HepG2 (cell line): Measurements from ENCODE around the gene ENDOG. TPM values are rescaled to one million over a fixed set of nuclear protein-coding genes. Genes with fewer than 3 reads are reported as not detected.
A peak's percentile ranks its signal among the peaks of the same experiment; 100 is the strongest.

Experiments
- CBX2 ChIP-seq, 2 experiments: fragments of 200-600 bp in 1 of 2; sonication (generic); formaldehyde crosslinking in 1 of 2; IDR thresholded peaks; 2 replicates each; pipeline versions ENCODE4 v1.7.0 to v1.8.1; 2018 to 2022; ENCODE audit warnings: low read depth in 2 of 2, low read length in 1 of 2, mild to moderate bottlenecking in 1 of 2, missing genetic modification reagents in 1 of 2
- CEBPG ChIP-seq: IDR thresholded peaks from 2 replicates; pipeline ENCODE4 v1.6.1; 2016
- EHMT2 ChIP-seq: fragments of 200-600 bp; sonication (generic); IDR thresholded peaks from 2 replicates; pipeline ENCODE4 v1.7.0; 2017; ENCODE audit warnings: antibody characterized with exemption, low read depth, low read length, borderline replicate concordance
- FOXK1 ChIP-seq: sonication (generic); formaldehyde crosslinking; IDR thresholded peaks from 2 replicates; pipeline ENCODE4 v1.4.0; 2020; ENCODE audit warnings: low read depth, missing genetic modification reagents, borderline replicate concordance
- HDAC6 ChIP-seq: fragments of 200-600 bp; sonication (generic); IDR thresholded peaks from 2 replicates; pipeline ENCODE4 v1.7.0; 2017; ENCODE audit warnings: mild to moderate bottlenecking, antibody characterized with exemption, low read length, low read depth
- HNRNPK ChIP-seq: fragments of 200-400 bp; formaldehyde crosslinking; IDR thresholded peaks from 2 replicates; pipeline ENCODE4 v1.6.1; 2018; ENCODE audit warnings: low read length, low read depth, moderate library complexity, mild to moderate bottlenecking; ENCODE audit not compliant: poor library complexity, severe bottlenecking
- JUND ChIP-seq: sonication (generic); formaldehyde crosslinking; IDR thresholded peaks from 2 replicates; pipeline ENCODE4 v1.8.0; 2022; ENCODE audit warnings: mild to moderate bottlenecking, missing genetic modification reagents
- KAT2B ChIP-seq: fragments of 150-350 bp; IDR thresholded peaks from 2 replicates; pipeline ENCODE4 v1.6.1; 2014; ENCODE audit warnings: low read depth, low read length, borderline replicate concordance
- KDM3A ChIP-seq: IDR thresholded peaks from 2 replicates; pipeline ENCODE4 v1.6.1; 2018; ENCODE audit warnings: low read depth, missing compliant biosample characterization
- MBD4 ChIP-seq: IDR thresholded peaks from 2 replicates; pipeline ENCODE4 v1.6.1; 2012; ENCODE audit warnings: low read length, inconsistent platforms, borderline replicate concordance
- MZF1 ChIP-seq: sonication (generic); formaldehyde crosslinking; IDR thresholded peaks from 2 replicates; pipeline ENCODE4 v1.8.1; 2023; ENCODE audit warnings: mild to moderate bottlenecking, missing genetic modification reagents, borderline replicate concordance
- ONECUT2 ChIP-seq: sonication (generic); formaldehyde crosslinking; IDR thresholded peaks from 2 replicates; pipeline ENCODE4 v1.4.0; 2020; ENCODE audit warnings: missing genetic modification reagents
- RCOR2 ChIP-seq: IDR thresholded peaks from 2 replicates; pipeline ENCODE4 v1.6.1; 2016; ENCODE audit warnings: missing biosample characterization, missing genetic modification reagents
- SPEN ChIP-seq: sonication (generic); formaldehyde crosslinking; IDR thresholded peaks from 2 replicates; pipeline ENCODE4 v1.5.1; 2020; ENCODE audit warnings: low read depth, mild to moderate bottlenecking, missing genetic modification reagents
- TBL1XR1 ChIP-seq: fragments of 150-350 bp; IDR thresholded peaks from 2 replicates; pipeline ENCODE4 v1.6.1; 2014; ENCODE audit warnings: borderline replicate concordance, low read length; ENCODE audit not compliant: partially characterized antibody
- TGIF2 ChIP-seq: IDR thresholded peaks from 2 replicates; pipeline ENCODE4 v1.6.1; 2016; ENCODE audit warnings: control low read depth, missing compliant biosample characterization
- ZBTB21 ChIP-seq: sonication (generic); formaldehyde crosslinking; IDR thresholded peaks from 2 replicates; pipeline ENCODE4 v1.4.0; 2020; ENCODE audit warnings: missing genetic modification reagents
- ZFP36L2 ChIP-seq: sonication (generic); formaldehyde crosslinking; IDR thresholded peaks from 2 replicates; pipeline ENCODE4 v1.4.0; 2020; ENCODE audit warnings: missing genetic modification reagents
- ZNF24 ChIP-seq: fragments of 450-650 bp; IDR thresholded peaks from 2 replicates; pipeline ENCODE4 v1.6.1; 2017; ENCODE audit warnings: antibody characterized with exemption, mild to moderate bottlenecking
- ZNF543 ChIP-seq: sonication (generic); formaldehyde crosslinking; IDR thresholded peaks from 2 replicates; pipeline ENCODE4 v1.4.0; 2020; ENCODE audit warnings: mild to moderate bottlenecking, missing genetic modification reagents
- ZNF615 ChIP-seq: sonication (generic); formaldehyde crosslinking; IDR thresholded peaks from 2 replicates; pipeline ENCODE4 v1.5.0; 2020; ENCODE audit warnings: mild to moderate bottlenecking, missing genetic modification reagents, borderline replicate concordance
- ZNF652 ChIP-seq: IDR thresholded peaks from 2 replicates; pipeline ENCODE4 v1.6.1; 2016; ENCODE audit warnings: low read depth, borderline replicate concordance
- ZSCAN12 ChIP-seq: sonication (generic); formaldehyde crosslinking; IDR thresholded peaks from 2 replicates; pipeline ENCODE4 v1.9.0; 2021; ENCODE audit warnings: mild to moderate bottlenecking, missing genetic modification reagents
- polyA plus RNA-seq, 8 experiments: library from polyadenylated mRNA; depleted of rRNA in 3 of 8; stranded (reverse) in 7 of 8; unstranded in 1 of 8; fragments of >200 nt; fragmentation: Illumina TruSeq in 4 of 8; extraction: Trizol in 4 of 8; gene quantifications; 2 replicates each; pipeline versions ENCODE4 v1.2.1 to v1.2.3, GENCODE V29; 2011 to 2016; ENCODE audit warnings: low read depth in 4 of 8, missing spikeins in 1 of 8, mixed read lengths in 1 of 8; ENCODE audit not compliant: insufficient read depth in 1 of 8
- total RNA-seq, 5 experiments: library from RNA; depleted of rRNA; stranded (reverse); fragments of >200 nt; fragmentation: Illumina TruSeq; extraction: Trizol; gene quantifications; 2 replicates each; pipeline ENCODE4 v1.2.3, GENCODE V29; 2016; ENCODE audit warnings: low read depth in 1 of 5
- TF ChIP-seq, protein P1 (sequence below): IDR thresholded peaks from 2 replicates; pipeline ENCODE4 v1.6.1; 2012; ENCODE audit warnings: low read length, improper control_type of control experiment
- TF ChIP-seq, protein P2 (sequence below): IDR thresholded peaks from 2 replicates; pipeline ENCODE4 v1.6.1; 2016; ENCODE audit warnings: mild to moderate bottlenecking
- TF ChIP-seq, protein P3 (sequence below): sonication (generic); formaldehyde crosslinking; IDR thresholded peaks from 2 replicates; pipeline ENCODE4 v1.5.1; 2020; ENCODE audit warnings: mild to moderate bottlenecking, moderate library complexity, missing genetic modification reagents

ENDOG gene
- total and polyA plus RNA-seq, 2 of the 13 experiments (the other 11 are each of a cell fraction or from before 2014, with no cell fraction given), result 26.3 to 28.8 TPM

DNA sequence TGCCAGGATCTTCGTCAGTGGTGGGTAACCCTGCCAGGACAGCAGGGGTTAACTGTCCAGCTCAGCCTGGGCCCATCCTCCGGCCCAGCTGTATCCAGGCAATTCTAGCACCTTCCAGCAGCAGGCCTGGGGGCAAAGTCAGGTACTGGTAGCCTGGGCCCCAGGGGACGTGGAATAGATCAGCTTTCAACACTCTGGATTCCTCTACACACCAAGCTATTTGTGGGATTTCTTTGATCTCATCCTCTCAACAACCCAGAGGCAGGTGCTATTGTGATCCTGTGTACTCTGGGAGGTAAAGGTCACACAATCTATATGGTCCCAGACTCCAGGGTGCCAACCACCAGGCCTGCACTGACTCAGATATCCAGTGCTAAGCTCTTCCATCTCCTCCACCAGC is 20.0 kb downstream of the ENDOG start (continued):
- TF ChIP-seq, protein P1, sequence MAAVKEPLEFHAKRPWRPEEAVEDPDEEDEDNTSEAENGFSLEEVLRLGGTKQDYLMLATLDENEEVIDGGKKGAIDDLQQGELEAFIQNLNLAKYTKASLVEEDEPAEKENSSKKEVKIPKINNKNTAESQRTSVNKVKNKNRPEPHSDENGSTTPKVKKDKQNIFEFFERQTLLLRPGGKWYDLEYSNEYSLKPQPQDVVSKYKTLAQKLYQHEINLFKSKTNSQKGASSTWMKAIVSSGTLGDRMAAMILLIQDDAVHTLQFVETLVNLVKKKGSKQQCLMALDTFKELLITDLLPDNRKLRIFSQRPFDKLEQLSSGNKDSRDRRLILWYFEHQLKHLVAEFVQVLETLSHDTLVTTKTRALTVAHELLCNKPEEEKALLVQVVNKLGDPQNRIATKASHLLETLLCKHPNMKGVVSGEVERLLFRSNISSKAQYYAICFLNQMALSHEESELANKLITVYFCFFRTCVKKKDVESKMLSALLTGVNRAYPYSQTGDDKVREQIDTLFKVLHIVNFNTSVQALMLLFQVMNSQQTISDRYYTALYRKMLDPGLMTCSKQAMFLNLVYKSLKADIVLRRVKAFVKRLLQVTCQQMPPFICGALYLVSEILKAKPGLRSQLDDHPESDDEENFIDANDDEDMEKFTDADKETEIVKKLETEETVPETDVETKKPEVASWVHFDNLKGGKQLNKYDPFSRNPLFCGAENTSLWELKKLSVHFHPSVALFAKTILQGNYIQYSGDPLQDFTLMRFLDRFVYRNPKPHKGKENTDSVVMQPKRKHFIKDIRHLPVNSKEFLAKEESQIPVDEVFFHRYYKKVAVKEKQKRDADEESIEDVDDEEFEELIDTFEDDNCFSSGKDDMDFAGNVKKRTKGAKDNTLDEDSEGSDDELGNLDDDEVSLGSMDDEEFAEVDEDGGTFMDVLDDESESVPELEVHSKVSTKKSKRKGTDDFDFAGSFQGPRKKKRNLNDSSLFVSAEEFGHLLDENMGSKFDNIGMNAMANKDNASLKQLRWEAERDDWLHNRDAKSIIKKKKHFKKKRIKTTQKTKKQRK, result no peak
- TF ChIP-seq ZNF24 (no peak), HDAC6 (no peak), FOXK1 (peak; percentile 43; the same call in 1 of the 2 replicates), HNRNPK (no peak), TGIF2 (CRISPR knock-in tag) (no peak), ZBTB21 (CRISPR knock-in tag) (peak; percentile 55; the same call in 1 of the 2 replicates), EHMT2 (no peak), MBD4 (no peak), TBL1XR1 (no peak), RCOR2 (CRISPR knock-in tag) (peak; percentile 74), CEBPG (0 out of 2 replicates have a peak, but pooled peaks have one; percentile 11), CBX2 (IDR thresholded peaks at IDR 0.05; ENCODE audit: low read depth, low read length) (no peak), CBX2 (CRISPR knock-in tag; IDR thresholded peaks at IDR 0.05; ENCODE audit: low read depth) (no peak), ZNF615 (CRISPR knock-in tag) (no peak), JUND (CRISPR knock-in tag) (no peak), ZSCAN12 (CRISPR knock-in tag) (no peak), KDM3A (CRISPR knock-in tag) (no peak; the same call in 1 of the 2 replicates), KAT2B (no peak), ZNF652 (CRISPR knock-in tag) (peak; percentile 94), ONECUT2 (CRISPR knock-in tag) (no peak), ZNF543 (CRISPR knock-in tag) (peak; percentile 44; the same call in 1 of the 2 replicates), ZFP36L2 (CRISPR knock-in tag) (no peak), MZF1 (CRISPR knock-in tag) (no peak), SPEN (CRISPR knock-in tag) (peak; percentile 52; the same call in 1 of the 2 replicates)
- TF ChIP-seq, protein P2, sequence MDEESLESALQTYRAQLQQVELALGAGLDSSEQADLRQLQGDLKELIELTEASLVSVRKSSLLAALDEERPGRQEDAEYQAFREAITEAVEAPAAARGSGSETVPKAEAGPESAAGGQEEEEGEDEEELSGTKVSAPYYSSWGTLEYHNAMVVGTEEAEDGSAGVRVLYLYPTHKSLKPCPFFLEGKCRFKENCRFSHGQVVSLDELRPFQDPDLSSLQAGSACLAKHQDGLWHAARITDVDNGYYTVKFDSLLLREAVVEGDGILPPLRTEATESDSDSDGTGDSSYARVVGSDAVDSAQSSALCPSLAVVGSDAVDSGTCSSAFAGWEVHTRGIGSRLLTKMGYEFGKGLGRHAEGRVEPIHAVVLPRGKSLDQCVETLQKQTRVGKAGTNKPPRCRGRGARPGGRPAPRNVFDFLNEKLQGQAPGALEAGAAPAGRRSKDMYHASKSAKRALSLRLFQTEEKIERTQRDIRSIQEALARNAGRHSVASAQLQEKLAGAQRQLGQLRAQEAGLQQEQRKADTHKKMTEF, result peak; percentile 71
- TF ChIP-seq, protein P3, sequence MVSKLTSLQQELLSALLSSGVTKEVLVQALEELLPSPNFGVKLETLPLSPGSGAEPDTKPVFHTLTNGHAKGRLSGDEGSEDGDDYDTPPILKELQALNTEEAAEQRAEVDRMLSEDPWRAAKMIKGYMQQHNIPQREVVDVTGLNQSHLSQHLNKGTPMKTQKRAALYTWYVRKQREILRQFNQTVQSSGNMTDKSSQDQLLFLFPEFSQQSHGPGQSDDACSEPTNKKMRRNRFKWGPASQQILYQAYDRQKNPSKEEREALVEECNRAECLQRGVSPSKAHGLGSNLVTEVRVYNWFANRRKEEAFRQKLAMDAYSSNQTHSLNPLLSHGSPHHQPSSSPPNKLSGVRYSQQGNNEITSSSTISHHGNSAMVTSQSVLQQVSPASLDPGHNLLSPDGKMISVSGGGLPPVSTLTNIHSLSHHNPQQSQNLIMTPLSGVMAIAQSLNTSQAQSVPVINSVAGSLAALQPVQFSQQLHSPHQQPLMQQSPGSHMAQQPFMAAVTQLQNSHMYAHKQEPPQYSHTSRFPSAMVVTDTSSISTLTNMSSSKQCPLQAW, result peak; percentile 43; the same call in 1 of the 2 replicates
